IMR-90 (cell line): ENCODE results near the gene GNG7. TPM values are rescaled to one million over a fixed set of nuclear protein-coding genes. Genes with fewer than 3 reads are reported as not detected.

Experiments
- ATAC-seq: fragments of 200-7000 bp; cut with Tn5 transposase; 2 replicates; pipeline ENCODE4 v1.9.1; 2020; ENCODE audit warnings: low read depth, mild to moderate bottlenecking, moderate library complexity
- BruUV-seq: library from RNA; stranded (reverse); fragments of 400-500 nt; replicated peaks from 2 replicates; lab custom pipeline; 2021; lab: Mats Ljungman, UMichigan
- CTCF ChIA-PET: fragments of 300-600 bp; formaldehyde crosslinking; extraction: SDS; loops from one replicate; lab custom pipeline; 2021; ENCODE audit warnings: antibody characterized with exemption; lab: Yijun Ruan, JAX
- POLR2A ChIA-PET: fragments of 300-600 bp; sonication (Branson Sonifier 250); formaldehyde crosslinking; loops from one replicate; lab custom pipeline; 2022; ENCODE audit warnings: antibody characterized with exemption; ENCODE audit not compliant: unreplicated experiment; lab: Charles Lee
- DNase-seq: peaks from one replicate; pipeline ENCODE4 v3.0.0; 2013
- H2AFZ ChIP-seq: replicated peaks from 2 replicates; pipeline ENCODE3; 2013; ENCODE audit warnings: low read length, mild to moderate bottlenecking; ENCODE audit not compliant: poor library complexity
- H2AK5ac ChIP-seq: 2 replicates; pipeline ENCODE4 v1.6.1; 2013; ENCODE audit warnings: low read depth, low read length, inconsistent platforms
- H2AK9ac ChIP-seq: replicated peaks from 2 replicates; pipeline ENCODE3; 2013; ENCODE audit warnings: mild to moderate bottlenecking, low read depth, low read length, moderate library complexity; ENCODE audit not compliant: poor library complexity
- H2BK120ac ChIP-seq: 2 replicates; pipeline ENCODE4 v1.6.1; 2013; ENCODE audit warnings: low read depth, low read length, inconsistent platforms
- H2BK15ac ChIP-seq: 3 replicates; pipeline ENCODE4 v1.6.1; 2013; ENCODE audit warnings: low read depth, low read length, inconsistent platforms
- H2BK20ac ChIP-seq: 2 replicates; pipeline ENCODE4 v1.6.1; 2013; ENCODE audit warnings: low read depth, mild to moderate bottlenecking, inconsistent platforms, low read length, moderate library complexity
- H2BK5ac ChIP-seq: 2 replicates; pipeline ENCODE4 v1.6.1; 2013; ENCODE audit warnings: mild to moderate bottlenecking, low read depth, low read length, inconsistent platforms; ENCODE audit not compliant: poor library complexity, severe bottlenecking
- H3K14ac ChIP-seq: replicated peaks from 2 replicates; pipeline ENCODE4 v1.6.1; 2013; ENCODE audit warnings: low read depth, low read length, inconsistent platforms
- H3K18ac ChIP-seq: 2 replicates; pipeline ENCODE4 v1.6.1; 2013; ENCODE audit warnings: low read depth, low read length, control low read depth
- H3K23ac ChIP-seq: 2 replicates; pipeline ENCODE4 v1.6.1; 2013; ENCODE audit warnings: low read depth, low read length, inconsistent platforms
- H3K27ac ChIP-seq: 2 replicates; pipeline ENCODE4 v1.5.1; 2013; ENCODE audit warnings: mild to moderate bottlenecking, control low read depth, low read length; ENCODE audit not compliant: insufficient read depth
- H3K27me3 ChIP-seq: 2 replicates; pipeline ENCODE4 v1.6.1; 2013; ENCODE audit warnings: low read length; ENCODE audit not compliant: control insufficient read depth, insufficient read depth
- H3K36me3 ChIP-seq: 2 replicates; pipeline ENCODE4 v1.6.1; 2013; ENCODE audit warnings: low read length, mixed read lengths; ENCODE audit not compliant: control insufficient read depth, insufficient read depth
- H3K4ac ChIP-seq: 2 replicates; pipeline ENCODE4 v1.6.1; 2013; ENCODE audit warnings: low read depth, low read length, inconsistent platforms
- H3K4me1 ChIP-seq: 2 replicates; pipeline ENCODE4 v1.6.1; 2013; ENCODE audit warnings: low read length, mixed read lengths; ENCODE audit not compliant: control insufficient read depth, insufficient read depth
- H3K4me2 ChIP-seq: 2 replicates; pipeline ENCODE4 v1.6.1; 2013; ENCODE audit warnings: low read depth, mild to moderate bottlenecking, control low read depth, low read length, moderate library complexity
- H3K4me3 ChIP-seq: 2 replicates; pipeline ENCODE4 v1.5.1; 2013; ENCODE audit warnings: low read depth, mild to moderate bottlenecking, control low read depth, low read length, moderate library complexity; ENCODE audit not compliant: insufficient read depth
- H3K56ac ChIP-seq: 2 replicates; pipeline ENCODE4 v1.6.1; 2013; ENCODE audit warnings: low read length, inconsistent platforms; ENCODE audit not compliant: insufficient read depth; ENCODE audit errors: extremely low read depth
- H3K79me1 ChIP-seq, 2 experiments: 2 replicates each; pipeline ENCODE4 v1.6.1; 2013; ENCODE audit warnings: low read length in 2 of 2, inconsistent platforms in 1 of 2, low read depth in 1 of 2
- H3K9ac ChIP-seq: 2 replicates; pipeline ENCODE4 v1.6.1; 2013; ENCODE audit warnings: low read depth, low read length, control low read depth
- H3K9me1 ChIP-seq: 2 replicates; pipeline ENCODE4 v1.6.1; 2013; ENCODE audit warnings: low read length, inconsistent platforms; ENCODE audit not compliant: insufficient read depth
- H3K9me3 ChIP-seq: 2 replicates; pipeline ENCODE4 v1.6.1; 2013; ENCODE audit warnings: low read length; ENCODE audit not compliant: control insufficient read depth, insufficient read depth
- H4K20me1 ChIP-seq: 2 replicates; pipeline ENCODE4 v1.6.1; 2013; ENCODE audit warnings: low read length, inconsistent platforms; ENCODE audit not compliant: insufficient read depth
- H4K5ac ChIP-seq: 2 replicates; pipeline ENCODE4 v1.6.1; 2013; ENCODE audit warnings: mild to moderate bottlenecking, low read depth, low read length, control low read depth
- H4K8ac ChIP-seq, 2 experiments: 2 replicates each; pipeline ENCODE4 v1.6.1; 2013; ENCODE audit warnings: low read depth in 2 of 2, low read length in 2 of 2, control low read depth in 1 of 2, inconsistent platforms in 1 of 2
- H4K91ac ChIP-seq: 2 replicates; pipeline ENCODE4 v1.6.1; 2013; ENCODE audit warnings: low read depth, low read length, inconsistent platforms; ENCODE audit not compliant: insufficient read depth
- MAFK ChIP-seq: IDR thresholded peaks from 2 replicates; pipeline ENCODE4 v1.6.1; 2012; ENCODE audit warnings: low read depth, low read length, improper control_type of control experiment
- NFE2L2 ChIP-seq: fragments of 150-350 bp; IDR thresholded peaks from 2 replicates; pipeline ENCODE4 v1.6.1; 2016; ENCODE audit warnings: low read depth, mild to moderate bottlenecking, low read length
- POLR2A ChIP-seq: IDR thresholded peaks from 2 replicates; pipeline ENCODE4 v1.6.1; 2012; ENCODE audit warnings: mild to moderate bottlenecking, low read depth, low read length
- RCOR1 ChIP-seq: IDR thresholded peaks from 2 replicates; pipeline ENCODE4 v1.6.1; 2012; ENCODE audit warnings: mild to moderate bottlenecking, low read length, improper control_type of control experiment; ENCODE audit not compliant: insufficient replicate concordance
- USF2 ChIP-seq: fragments of 150-350 bp; IDR thresholded peaks from 2 replicates; pipeline ENCODE4 v1.6.1; 2017; ENCODE audit warnings: mild to moderate bottlenecking, antibody characterized with exemption, low read length, low read depth
- WGBS, 2 experiments: methylation state at CpG; one replicate each; pipeline versions ENCODE4 v1.1.5 to v1.1.7; 2013; ENCODE audit warnings: missing lambda C conversion rate in 2 of 2; ENCODE audit not compliant: insufficient read length in 1 of 2; ENCODE audit errors: extremely low coverage in 2 of 2; 5-methylcytosine and 5-hydroxymethylcytosine counted together
- dilution Hi-C: fragments of 300-500 bp; cut with HindIII; formaldehyde crosslinking; loops from one replicate; pipeline ENCODE4 v1.14.3; 2018; ENCODE audit warnings: low sequenced_read_pairs; ENCODE audit not compliant: unreplicated experiment
- in situ Hi-C: fragments of 300-500 bp; cut with MboI; formaldehyde crosslinking; loops from 3 replicates; pipeline ENCODE4 v1.14.3; 2019; ENCODE audit warnings: low sequenced_read_pairs, inconsistent platforms, mixed read lengths
- intact Hi-C: fragments of 100-400 bp; cut with micrococcal nuclease; formaldehyde crosslinking; loops from 2 replicates; pipeline ENCODE4 v1.10.0; 2022
- polyA plus RNA-seq, 3 experiments: library from polyadenylated mRNA; depleted of rRNA; stranded (reverse); fragments of >200 nt; gene quantifications; 2 replicates each; pipeline ENCODE4 v1.2.3, GENCODE V29; 2012; ENCODE audit warnings: low replicate concordance in 1 of 3
- total RNA-seq: library from RNA; depleted of rRNA; stranded (reverse); fragments of >200 nt; gene quantifications from 2 replicates; pipeline ENCODE4 v1.2.3, GENCODE V29; 2012

Gene GNG7
- total and polyA plus RNA-seq, 2 of the 4 experiments (the other 2 are of a cell fraction) = under 0.01 to 0.21 TPM

- Histone ChIP-seq H3K4me2 (no peak overlapping the region), H3K4me1 (no peaks in the 10 kb centered on the region; the same call in 1 of the 2 replicates), H3K9me3 (no peaks in the 10 kb centered on the region; the same call in 1 of the 2 replicates), H2AK9ac (no peak overlapping the region), H4K5ac (no peak overlapping the region), H3K14ac (no peak overlapping the region), H3K27ac (no peak overlapping the region), H2BK120ac (no peak overlapping the region), H3K36me3 (peaks cover 29% of the 10 kb centered on the region), H2BK15ac (no peak overlapping the region), H3K4me3 (no peak overlapping the region), H4K8ac (no peak overlapping the region), H2AK5ac (no peak overlapping the region), H4K20me1 (no peaks in the 10 kb centered on the region; the same call in none of the 2 replicates), H2BK5ac (no peak overlapping the region), H2AFZ (no peak overlapping the region), H3K9ac (no peak overlapping the region), H3K27me3 (no peaks in the 10 kb centered on the region), H3K9me1 (0 out of 2 replicates have a peak, but pooled peaks cover 2% of the 10 kb centered on the region), H3K56ac (no peak overlapping the region), H3K4ac (no peak overlapping the region), H2BK20ac (no peak overlapping the region), H3K18ac (no peak overlapping the region), H4K91ac (no peak overlapping the region), H3K23ac (no peak overlapping the region), H3K79me1 (peaks cover 5 to 20% of the 10 kb centered on the region in 2 experiments; a peak in 3 of 4 replicates)
- 82% methylated on average over 24 of the region's 35 CpGs; no CpG with 5 or more reads in 1 of the 2 experiments for WGBS, 2 experiments
- dilution Hi-C loops = no loop called here
- ChIA-PET POLR2A (no interaction called here), CTCF (no interaction called here)
- TF ChIP-seq RCOR1 (no peak), POLR2A (no peak), MAFK (no peak), NFE2L2 (no peak), USF2 (no peak)
- ATAC-seq = no peak
- intact Hi-C loops = no loop called here
- DNase-seq = no peak
- BruUV-seq = no TSS peak
- in situ Hi-C loops = no loop called here
Observed at GRCh38 chr19:2733930-2734588, 31.6 kb upstream of the GNG7 start.
